HCEC 1CT (cell line): ENCODE measurements around the gene CNST.
A peak's percentile ranks its signal among the peaks of the same experiment; 100 is the strongest.
"Not testable (repeated sequence)": the region's sequence is repeated elsewhere in the genome, so short reads cannot be mapped to it uniquely, and the experiment has no call there.

ENCODE experiments used
- DNase-seq: peaks from one replicate; pipeline ENCODE4 v3.0.0-alpha.2; 2017

CNST gene

GRCh38 chr1:246629030-246629429, 62.8 kb downstream of the CNST start:
- no peak for DNase-seq

GRCh38 chr1:246629976-246630375, 63.7 kb downstream of the CNST start:
- DNase-seq: no peak

GRCh38 chr1:246631426-246631825, 65.2 kb downstream of the CNST start:
- peak; percentile 83 for DNase-seq

GRCh38 chr1:246632281-246633168, 66.3 kb downstream of the CNST start:
- DNase-seq: peak; percentile 91

GRCh38 chr1:246634659-246635058, 68.4 kb downstream of the CNST start:
- not testable (repeated sequence) for DNase-seq

- DNase-seq: no peak
Observed at GRCh38 chr1:246638941-246639655, 72.8 kb downstream of the CNST start.

- no peak for DNase-seq
Observed at GRCh38 chr1:246639732-246640131, 73.5 kb downstream of the CNST start.

- no peak for DNase-seq
Observed at GRCh38 chr1:246640747-246641146, 74.5 kb downstream of the CNST start.

- DNase-seq: no peak
Observed at GRCh38 chr1:246641394-246641793, 75.1 kb downstream of the CNST start.

- no peak for DNase-seq
Observed at GRCh38 chr1:246642719-246643118, 76.5 kb downstream of the CNST start.

GRCh38 chr1:246647113-246647512, 80.9 kb downstream of the CNST start:
- peak; percentile 71 for DNase-seq

- DNase-seq: peak; percentile 28
Observed at GRCh38 chr1:246647513-246647912, 81.3 kb downstream of the CNST start.

GRCh38 chr1:246651012-246651695, 84.9 kb downstream of the CNST start:
- DNase-seq: no peak

- DNase-seq: no peak
Observed at GRCh38 chr1:246658567-246658966, 92.3 kb downstream of the CNST start.

- DNase-seq: no peak
Observed at GRCh38 chr1:246659594-246660140, 93.4 kb downstream of the CNST start.

- no peak for DNase-seq
Observed at GRCh38 chr1:246661451-246661850, 95.2 kb downstream of the CNST start.

GRCh38 chr1:246667773-246668172, 101.5 kb downstream of the CNST start:
- no peak for DNase-seq

- DNase-seq: no peak
Observed at GRCh38 chr1:246669659-246670058, 103.4 kb downstream of the CNST start.

GRCh38 chr1:246674049-246674448, 107.8 kb downstream of the CNST start:
- no peak for DNase-seq

- no peak for DNase-seq
Observed at GRCh38 chr1:246677842-246678241, 111.6 kb downstream of the CNST start.

GRCh38 chr1:246678816-246679793, 112.8 kb downstream of the CNST start:
- no peak for DNase-seq

GRCh38 chr1:246679794-246680177, 113.5 kb downstream of the CNST start:
- no peak for DNase-seq
